Measurements from ENCODE around the gene ZSCAN20.

Gene ZSCAN20

GRCh38 chr1:33516891-33517567 is 44.6 kb downstream of the ZSCAN20 start:
- no peak overlapping the region for H2AFZ ChIP-seq (ENCODE audit: low read length)
- no peaks in the 10 kb centered on the region for H3K79me2 ChIP-seq (ENCODE audit: insufficient read depth, low read length)
- no peaks in the 10 kb centered on the region for H3K4me1 ChIP-seq (ENCODE audit: insufficient read depth, low read length, poor library complexity, severe bottlenecking)
- H3K9me3 ChIP-seq (ENCODE audit: insufficient read depth, low read depth, low read length) = no peaks in the 10 kb centered on the region
- no peaks in the 10 kb centered on the region for H3F3A ChIP-seq (ENCODE audit: low read depth)
- no peaks in the 10 kb centered on the region for H3K27me3 ChIP-seq (ENCODE audit: insufficient read depth, low read length, poor library complexity, severe bottlenecking)
- no peak overlapping the region for H3K9ac ChIP-seq (ENCODE audit: low read depth, low read length, poor library complexity, severe bottlenecking)
- no peaks in the 10 kb centered on the region for H4K20me1 ChIP-seq (ENCODE audit: insufficient read depth, low read length, poor library complexity, severe bottlenecking)
- no peaks in the 10 kb centered on the region for H3K9me2 ChIP-seq (replicated peaks; ENCODE audit: low read depth, low read length)
- no peaks in the 10 kb centered on the region for H3K36me3 ChIP-seq (ENCODE audit: insufficient read depth, low read length)
- TF ChIP-seq EZH2phosphoT487 (IDR thresholded peaks at IDR 0.05; ENCODE audit: borderline replicate concordance) (no peak), CTCF (conservative IDR thresholded peaks at IDR 0.05; ENCODE audit: low read length) (no peak)
- no peak overlapping the region for H3K4me3 ChIP-seq (ENCODE audit: low read length, poor library complexity, severe bottlenecking)
- H3K4me2 ChIP-seq (ENCODE audit: low read depth, low read length, poor library complexity, severe bottlenecking) = no peak overlapping the region

DNA sequence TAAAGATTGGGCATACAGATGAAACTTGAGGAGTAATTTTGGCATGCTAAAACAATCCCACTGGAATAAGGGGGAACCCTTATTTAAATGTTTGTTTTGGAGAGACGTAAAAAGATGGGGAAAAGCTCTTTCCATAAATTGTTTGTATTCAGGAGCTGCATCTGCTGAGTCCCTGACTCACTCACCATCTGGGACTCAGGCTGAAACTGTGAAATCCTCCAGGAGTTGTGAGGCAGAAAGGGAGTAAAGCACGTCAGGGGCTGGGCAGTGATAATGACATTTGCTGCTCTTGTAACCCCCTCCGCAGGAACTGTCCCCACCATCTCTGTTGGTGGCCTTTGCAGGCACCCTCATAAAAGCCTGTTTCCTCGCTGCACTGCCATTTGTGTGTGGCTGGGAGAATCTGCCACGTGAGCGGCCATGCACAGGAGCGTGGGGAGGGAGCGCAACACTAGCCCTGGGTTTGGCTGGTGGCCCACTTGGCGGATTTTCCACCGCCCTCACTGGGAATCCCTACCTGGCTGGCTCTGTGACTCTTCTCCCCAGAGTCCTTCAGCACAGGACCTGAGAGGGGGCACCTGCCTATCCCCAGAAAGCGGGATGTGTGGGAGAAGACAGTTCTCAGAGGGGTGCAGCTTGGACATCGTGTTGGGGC is 45.3 kb downstream of the ZSCAN20 start:
- no peaks in the 10 kb centered on the region for H3K9me3 ChIP-seq (ENCODE audit: insufficient read depth, low read depth, low read length)

DNA sequence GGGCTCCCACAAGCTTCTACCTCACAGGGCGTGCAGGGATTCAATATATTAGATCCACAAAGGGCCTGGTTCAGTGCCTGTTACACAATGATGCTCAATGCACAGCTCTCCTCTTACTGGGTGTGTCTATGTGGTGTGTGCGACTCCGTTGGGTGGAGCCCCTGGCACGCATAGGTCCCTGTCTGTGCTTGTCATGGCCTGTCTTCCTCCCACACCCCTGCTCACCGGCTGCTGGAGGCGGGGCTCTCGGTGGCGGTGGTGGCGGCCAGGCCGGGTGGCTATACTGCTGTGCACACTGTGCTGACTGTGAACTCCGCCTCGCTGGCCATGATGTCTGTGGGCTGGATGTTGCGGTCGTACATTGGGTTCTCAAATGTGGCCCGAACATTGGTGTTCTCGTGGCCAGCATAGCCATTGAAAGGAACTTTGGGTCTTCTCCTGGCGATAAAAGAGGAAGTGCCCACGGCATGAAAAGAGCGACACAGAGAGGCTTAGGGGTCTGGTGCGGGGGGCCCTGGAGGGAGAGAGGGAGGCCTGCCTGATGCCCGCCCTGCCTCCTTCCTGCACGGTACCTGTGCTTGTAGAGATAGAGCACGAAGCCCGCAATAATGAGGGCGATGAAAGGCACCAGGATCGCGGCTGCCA is 46.9 kb downstream of the ZSCAN20 start:
- H3K4me2 ChIP-seq (ENCODE audit: low read depth, low read length, poor library complexity, severe bottlenecking) = no peak overlapping the region

More for the DNA sequence above, 45.3 kb downstream of the ZSCAN20 start:
- no peaks in the 10 kb centered on the region for H4K20me1 ChIP-seq (ENCODE audit: insufficient read depth, low read length, poor library complexity, severe bottlenecking)
- no peaks in the 10 kb centered on the region for H3K79me2 ChIP-seq (ENCODE audit: insufficient read depth, low read length)
- H3F3A ChIP-seq (ENCODE audit: low read depth) = no peaks in the 10 kb centered on the region
- H2AFZ ChIP-seq (ENCODE audit: low read length) = no peak overlapping the region
- no peak overlapping the region for H3K4me2 ChIP-seq (ENCODE audit: low read depth, low read length, poor library complexity, severe bottlenecking)
- no peaks in the 10 kb centered on the region for H3K27me3 ChIP-seq (ENCODE audit: insufficient read depth, low read length, poor library complexity, severe bottlenecking)
- H3K9me2 ChIP-seq (replicated peaks; ENCODE audit: low read depth, low read length) = no peaks in the 10 kb centered on the region
- no peaks in the 10 kb centered on the region for H3K4me1 ChIP-seq (ENCODE audit: insufficient read depth, low read length, poor library complexity, severe bottlenecking)
- no peak overlapping the region for H3K4me3 ChIP-seq (ENCODE audit: low read length, poor library complexity, severe bottlenecking)
- no peak overlapping the region for H3K9ac ChIP-seq (ENCODE audit: low read depth, low read length, poor library complexity, severe bottlenecking)
- no peak for TF ChIP-seq EZH2phosphoT487 (IDR thresholded peaks at IDR 0.05; ENCODE audit: borderline replicate concordance)
- no peak for TF ChIP-seq CTCF (conservative IDR thresholded peaks at IDR 0.05; ENCODE audit: low read length)
- H3K36me3 ChIP-seq (ENCODE audit: insufficient read depth, low read length) = no peaks in the 10 kb centered on the region

More for the DNA sequence above, 46.9 kb downstream of the ZSCAN20 start:
- Histone ChIP-seq H2AFZ (ENCODE audit: low read length) (no peak overlapping the region), H3K36me3 (ENCODE audit: insufficient read depth, low read length) (no peaks in the 10 kb centered on the region), H3K4me1 (ENCODE audit: insufficient read depth, low read length, poor library complexity, severe bottlenecking) (no peaks in the 10 kb centered on the region), H3K9ac (ENCODE audit: low read depth, low read length, poor library complexity, severe bottlenecking) (no peak overlapping the region), H3F3A (ENCODE audit: low read depth) (no peaks in the 10 kb centered on the region), H3K4me3 (ENCODE audit: low read length, poor library complexity, severe bottlenecking) (no peak overlapping the region), H3K27me3 (ENCODE audit: insufficient read depth, low read length, poor library complexity, severe bottlenecking) (no peaks in the 10 kb centered on the region), H3K9me3 (ENCODE audit: insufficient read depth, low read depth, low read length) (no peaks in the 10 kb centered on the region), H3K9me2 (replicated peaks; ENCODE audit: low read depth, low read length) (no peaks in the 10 kb centered on the region), H3K79me2 (ENCODE audit: insufficient read depth, low read length) (no peaks in the 10 kb centered on the region), H4K20me1 (ENCODE audit: insufficient read depth, low read length, poor library complexity, severe bottlenecking) (no peaks in the 10 kb centered on the region)
- TF ChIP-seq EZH2phosphoT487 (IDR thresholded peaks at IDR 0.05; ENCODE audit: borderline replicate concordance) = no peak
- no peak for TF ChIP-seq CTCF (conservative IDR thresholded peaks at IDR 0.05; ENCODE audit: low read length)

Data from Loucy (cell line).